Measurements from ENCODE around the gene MKKS.

DNA sequence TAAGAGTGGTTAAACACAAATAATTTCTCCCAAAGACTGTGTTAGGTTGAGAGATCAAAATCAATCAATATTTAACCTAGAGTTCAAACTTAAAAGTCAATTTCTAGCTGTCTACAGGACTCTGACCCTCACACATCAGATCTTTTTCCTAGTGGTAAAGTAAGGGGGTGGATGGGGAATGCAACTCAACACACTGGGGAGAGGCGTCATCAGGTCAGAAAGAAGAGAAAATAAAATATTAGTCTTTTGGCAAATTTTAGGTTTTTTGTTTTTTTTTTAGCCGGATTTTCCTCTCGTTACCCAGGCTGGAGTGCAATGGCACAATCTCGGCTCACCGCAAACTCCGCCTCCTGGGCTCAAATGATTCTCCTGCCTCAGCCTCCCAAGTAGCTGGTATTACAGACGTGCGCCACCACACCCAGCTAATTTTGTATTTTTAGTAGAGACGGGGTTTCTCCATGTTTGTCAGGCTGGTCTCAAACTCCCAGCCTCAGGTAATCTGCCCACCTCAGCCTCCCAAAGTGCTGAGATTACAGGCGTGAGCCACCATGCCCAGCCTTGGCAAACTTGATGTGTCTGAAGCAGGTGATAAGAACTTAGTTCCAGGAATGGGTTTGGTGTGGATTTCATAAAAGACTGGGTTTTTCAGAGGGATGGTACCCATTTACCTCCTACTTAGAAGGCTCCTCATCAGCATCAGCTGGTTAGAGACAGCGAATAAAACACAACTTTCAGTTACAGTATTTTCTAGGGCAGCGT, 65.9 kb downstream of the MKKS start:
- TF ChIP-seq GATA3 (IDR thresholded peaks at IDR 0.05; ENCODE audit: low read depth, low read length) (no peak), GATA2 (IDR thresholded peaks at IDR 0.05; ENCODE audit: low read depth, low read length) (no peak)

Data from SH-SY5Y (cell line).